ENCODE measurements around the gene GMIP. TPM values are rescaled to one million over a fixed set of nuclear protein-coding genes. Genes with fewer than 3 reads are reported as not detected.
A peak's percentile ranks its signal among the peaks of the same experiment; 100 is the strongest.
"Not testable (repeated sequence)": the region's sequence is repeated elsewhere in the genome, so short reads cannot be mapped to it uniquely, and the experiment has no call there.

The GMIP gene
- total RNA-seq, 2 experiments from 2014 or later, result 38.7 to 40.6 TPM

DNA sequence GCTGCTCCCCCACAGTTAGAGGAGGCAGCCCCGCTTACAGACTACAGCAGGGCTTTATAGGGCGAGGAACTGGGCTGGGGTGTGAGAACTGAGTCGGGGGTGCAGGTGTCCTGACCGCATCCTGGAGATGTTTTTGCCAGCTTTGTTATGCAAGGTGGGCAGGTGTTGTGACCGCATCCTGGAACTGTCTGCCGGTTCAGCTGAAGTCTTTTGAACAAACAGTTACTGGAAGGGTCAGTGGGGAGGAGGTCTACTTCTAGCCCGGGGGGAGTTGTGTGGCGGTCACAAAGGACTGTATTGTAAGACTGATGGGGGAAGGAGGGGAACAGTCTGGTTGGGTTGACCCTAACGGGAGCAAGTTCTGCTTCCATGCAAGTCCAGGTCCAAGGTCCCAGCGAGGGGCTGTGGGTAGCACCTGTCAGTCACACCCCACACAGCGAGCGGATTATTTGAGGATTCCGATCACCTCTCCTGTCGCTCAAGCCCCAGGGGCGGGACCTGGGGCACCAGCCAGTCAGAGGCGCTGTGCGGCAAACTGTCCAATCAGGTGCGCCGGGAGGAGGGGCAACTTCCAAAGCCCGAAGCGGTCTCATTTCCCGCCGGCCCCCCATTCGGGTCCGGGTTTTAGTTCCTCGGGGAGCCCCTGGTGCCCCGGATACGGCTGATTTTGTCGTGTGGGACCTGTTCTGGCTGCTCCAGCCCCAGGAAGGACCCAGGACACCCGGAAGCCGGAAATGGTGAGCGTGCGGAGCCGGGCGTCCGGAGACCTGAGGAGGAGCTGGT lies 25.0 kb upstream of the GMIP start, which contains the start of gene ZNF101:
ZNF101 (plus strand) TSS at position 610 of the 783 bp plus-strand sequence; CDS start at position 735, 125 bp downstream.
- Mint-ChIP-seq H3K36me3 (ENCODE audit: low read depth) (peaks cover 34% of the 10 kb centered on the region), H3K9me3 (peaks cover 14% of the 10 kb centered on the region), H3K4me3 (peak within 1 kb of the TSS; percentile 80), H3K4me1 (ENCODE audit: low read depth) (peaks cover 36% of the 10 kb centered on the region), H3K27me3 (ENCODE audit: low read depth) (no peaks in the 10 kb centered on the region), H3K27ac (peak within 1 kb of the TSS; percentile 93)
- CTCF ChIA-PET, result interaction anchor here (0.6 to 0.7 kb wide), 2 partner anchors 139 to 1028 kb away, joined by 3 to 4 read pairs; no protein-coding TSS in a partner anchor
- intact Hi-C loops (cut with micrococcal nuclease), result loop anchor here (1.0 to 10.0 kb wide), 14 partner anchors 65 to 499 kb away; partner anchors contain the start of genes BORCS8, RFXANK, ZNF14 and ZNF253
- DNase-seq, result peak; percentile 98

DNA sequence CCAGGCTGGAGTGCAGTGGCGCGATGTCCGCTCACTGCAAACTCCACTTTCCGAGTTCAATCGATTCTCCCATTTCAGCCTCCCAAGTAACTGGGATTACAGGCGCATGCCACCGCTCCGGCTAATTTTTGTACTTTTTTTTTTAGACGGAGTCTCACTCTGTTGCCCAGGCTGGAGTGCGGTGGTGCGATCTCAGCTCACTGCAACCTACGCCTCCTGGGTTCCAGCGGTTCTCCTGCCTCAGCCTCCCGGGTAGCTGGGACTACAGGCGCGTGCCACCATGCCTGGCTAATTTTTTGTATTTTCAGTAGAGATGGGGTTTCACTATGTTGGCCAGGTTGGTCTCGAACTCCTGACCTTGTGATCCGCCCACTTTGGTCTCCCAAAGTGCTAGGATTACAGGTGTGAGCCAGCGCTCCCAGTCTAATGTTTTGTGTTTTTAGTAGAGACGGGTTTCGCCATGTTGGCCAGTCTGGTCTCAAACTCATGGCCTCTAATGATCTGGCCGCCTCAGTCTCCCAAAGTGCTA lies 22.0 kb upstream of the GMIP start:
- intact Hi-C loops (cut with micrococcal nuclease), result loop anchor here (5.0 to 10.0 kb wide), 4 partner anchors 132 to 502 kb away; partner anchors contain the start of genes ZNF486 and ZNF682
- H3K4me3 Mint-ChIP-seq; CTCF ChIA-PET; H3K9me3 Mint-ChIP-seq; H3K27ac Mint-ChIP-seq; H3K27me3 Mint-ChIP-seq (ENCODE audit: low read depth): not testable (repeated sequence)
- Mint-ChIP-seq H3K4me1 (ENCODE audit: low read depth) (peaks cover 43% of the 10 kb centered on the region), H3K36me3 (ENCODE audit: low read depth) (peaks cover 24% of the 10 kb centered on the region)
- DNase-seq, result peak; percentile 2

DNA sequence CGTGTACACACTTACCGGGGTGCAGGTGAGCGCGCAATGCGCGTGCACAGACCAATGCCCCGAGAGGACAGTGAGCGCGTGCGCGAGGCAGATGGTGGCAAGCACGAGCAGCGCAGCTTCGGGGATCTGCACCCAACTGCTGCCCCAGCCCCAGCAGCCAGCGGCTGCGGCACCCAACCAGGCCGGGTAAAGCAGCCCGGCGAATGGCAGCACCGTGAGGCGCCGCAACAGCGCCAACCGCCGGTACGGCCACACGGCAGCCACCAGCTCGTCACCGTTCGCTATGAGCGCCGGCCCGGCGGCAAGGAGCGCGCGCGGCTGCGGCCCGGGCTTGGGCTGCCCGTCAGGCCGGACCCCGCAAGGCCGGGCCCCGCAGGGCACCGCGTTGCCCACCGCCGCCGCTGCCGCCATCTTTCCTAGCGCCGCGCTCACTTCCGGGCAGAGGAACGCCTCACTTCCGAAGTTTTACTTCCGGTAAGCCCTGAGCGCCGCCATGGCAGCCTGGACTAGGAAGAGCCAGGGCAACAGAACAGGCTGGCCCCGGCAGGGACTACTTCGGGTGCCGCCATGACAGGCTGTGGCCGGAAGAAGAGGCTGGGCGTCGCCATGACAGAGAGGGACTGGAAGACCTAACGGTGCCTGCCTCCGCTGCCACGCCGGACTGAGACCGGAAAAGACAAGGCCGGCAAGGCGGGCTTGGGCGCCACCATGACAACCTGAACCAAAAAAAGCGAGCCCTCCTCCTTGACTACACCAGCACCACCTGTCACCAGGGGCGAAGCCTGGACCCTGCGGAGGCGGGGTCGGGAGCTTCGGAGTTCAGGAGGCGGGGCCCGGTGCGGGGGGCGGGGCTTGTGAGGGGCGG lies 20.0 kb upstream of the GMIP start, which contains the start of gene ATP13A1:
ATP13A1 (minus strand) TSS at position 421 of the 865 bp plus-strand sequence; CDS start at position 411, 10 bp downstream.
- Mint-ChIP-seq H3K9me3 (no peaks in the 10 kb centered on the region), H3K27me3 (ENCODE audit: low read depth) (no peaks in the 10 kb centered on the region), H3K4me1 (ENCODE audit: low read depth) (peaks cover 35% of the 10 kb centered on the region), H3K36me3 (ENCODE audit: low read depth) (peaks cover 20% of the 10 kb centered on the region), H3K27ac (peak within 1 kb of the TSS; percentile 97), H3K4me3 (peak within 1 kb of the TSS; percentile 95)
- intact Hi-C loops (cut with micrococcal nuclease), result loop anchor here (1.0 to 10.0 kb wide), 8 partner anchors 20 to 371 kb away; partner anchors contain the start of genes GMIP, PBX4, ZNF14 and ZNF682
- peak; percentile 93 for DNase-seq
- CTCF ChIA-PET, result interaction anchor here (1.7 kb wide), 1 partner anchor 131 kb away, joined by 5 read pairs; no protein-coding TSS in a partner anchor

DNA sequence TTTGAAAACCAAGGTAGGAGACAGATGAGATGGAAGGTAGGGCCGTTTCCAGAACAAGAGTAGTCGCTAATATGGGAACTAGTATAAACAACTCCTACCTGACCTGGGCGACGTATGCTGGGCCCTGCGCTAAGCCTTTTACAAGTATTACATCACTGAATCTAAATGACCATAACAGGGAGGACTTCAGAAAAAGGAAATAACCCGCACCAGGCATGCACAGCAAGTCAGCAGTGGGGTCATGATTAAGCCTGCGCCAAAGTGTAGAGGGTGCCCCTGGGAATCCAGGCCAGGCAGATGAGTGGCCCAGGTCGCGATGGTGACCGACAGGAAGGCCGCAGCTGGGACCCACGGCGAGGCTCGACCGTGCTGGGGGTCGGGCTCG lies 19.4 kb upstream of the GMIP start:
- CTCF ChIA-PET, result interaction anchor here (0.9 to 1.8 kb wide), 4 partner anchors 130 to 268 kb away, joined by 3 to 5 read pairs (median 4); no protein-coding TSS in a partner anchor
- intact Hi-C loops (cut with micrococcal nuclease), result loop anchor here (1.0 to 10.0 kb wide), 8 partner anchors 20 to 372 kb away; partner anchors contain the start of genes GMIP, PBX4, ZNF14 and ZNF682
- H3K36me3 Mint-ChIP-seq (ENCODE audit: low read depth), result peaks cover 25% of the 10 kb centered on the region
- DNase-seq, result no peak
- H3K27ac Mint-ChIP-seq, result peak overlapping the region; percentile 88
- H3K27me3 Mint-ChIP-seq (ENCODE audit: low read depth), result no peaks in the 10 kb centered on the region
- peak overlapping the region; percentile 86 for H3K4me3 Mint-ChIP-seq
- no peaks in the 10 kb centered on the region for H3K9me3 Mint-ChIP-seq
- H3K4me1 Mint-ChIP-seq (ENCODE audit: low read depth), result peaks cover 28% of the 10 kb centered on the region

- H3K4me3 Mint-ChIP-seq, result peak overlapping the region; percentile 86
- intact Hi-C loops (cut with micrococcal nuclease), result loop anchor here (1.0 to 10.0 kb wide), 3 partner anchors 35 to 372 kb away; partner anchors contain the start of gene ZNF682
- H3K27me3 Mint-ChIP-seq (ENCODE audit: low read depth), result no peaks in the 10 kb centered on the region
- peak overlapping the region; percentile 88 for H3K27ac Mint-ChIP-seq
- no peak for DNase-seq
- H3K4me1 Mint-ChIP-seq (ENCODE audit: low read depth), result peaks cover 24% of the 10 kb centered on the region
- no peaks in the 10 kb centered on the region for H3K9me3 Mint-ChIP-seq
- peaks cover 28% of the 10 kb centered on the region for H3K36me3 Mint-ChIP-seq (ENCODE audit: low read depth)
- CTCF ChIA-PET, result interaction anchor here (0.9 to 1.8 kb wide), 5 partner anchors 18 to 268 kb away, joined by 3 to 5 read pairs (median 5); partner anchors contain the start of gene GMIP
Measured at GRCh38 chr19:19662344-19662743, 18.9 kb upstream of the GMIP start.

- Mint-ChIP-seq H3K4me3 (peak overlapping the region; percentile 86), H3K4me1 (ENCODE audit: low read depth) (peaks cover 22% of the 10 kb centered on the region), H3K27ac (peak overlapping the region; percentile 88), H3K36me3 (ENCODE audit: low read depth) (peaks cover 30% of the 10 kb centered on the region), H3K27me3 (ENCODE audit: low read depth) (no peaks in the 10 kb centered on the region), H3K9me3 (no peaks in the 10 kb centered on the region)
- DNase-seq, result peak; percentile 69
- CTCF ChIA-PET, result interaction anchor here (0.9 to 1.8 kb wide), 5 partner anchors 18 to 269 kb away, joined by 3 to 5 read pairs (median 5); partner anchors contain the start of gene GMIP
- intact Hi-C loops (cut with micrococcal nuclease), result loop anchor here (1.0 to 10.0 kb wide), 3 partner anchors 34 to 373 kb away; partner anchors contain the start of gene ZNF682
Measured at GRCh38 chr19:19661675-19662251, 18.3 kb upstream of the GMIP start.

- Mint-ChIP-seq H3K9me3 (no peaks in the 10 kb centered on the region), H3K4me1 (ENCODE audit: low read depth) (peaks cover 20% of the 10 kb centered on the region), H3K4me3 (peak overlapping the region; percentile 86), H3K36me3 (ENCODE audit: low read depth) (peaks cover 35% of the 10 kb centered on the region), H3K27me3 (ENCODE audit: low read depth) (no peaks in the 10 kb centered on the region), H3K27ac (peak overlapping the region; percentile 88)
- no peak for DNase-seq
- intact Hi-C loops (cut with micrococcal nuclease), result loop anchor here (5.0 to 10.0 kb wide), 2 partner anchors 274 to 374 kb away; partner anchors contain the start of gene ZNF682
- CTCF ChIA-PET, result interaction anchor here (1.4 to 1.8 kb wide), 3 partner anchors 17 to 131 kb away, joined by 5 read pairs; partner anchors contain the start of gene GMIP
Measured at GRCh38 chr19:19661141-19661674, 17.8 kb upstream of the GMIP start.

DNA sequence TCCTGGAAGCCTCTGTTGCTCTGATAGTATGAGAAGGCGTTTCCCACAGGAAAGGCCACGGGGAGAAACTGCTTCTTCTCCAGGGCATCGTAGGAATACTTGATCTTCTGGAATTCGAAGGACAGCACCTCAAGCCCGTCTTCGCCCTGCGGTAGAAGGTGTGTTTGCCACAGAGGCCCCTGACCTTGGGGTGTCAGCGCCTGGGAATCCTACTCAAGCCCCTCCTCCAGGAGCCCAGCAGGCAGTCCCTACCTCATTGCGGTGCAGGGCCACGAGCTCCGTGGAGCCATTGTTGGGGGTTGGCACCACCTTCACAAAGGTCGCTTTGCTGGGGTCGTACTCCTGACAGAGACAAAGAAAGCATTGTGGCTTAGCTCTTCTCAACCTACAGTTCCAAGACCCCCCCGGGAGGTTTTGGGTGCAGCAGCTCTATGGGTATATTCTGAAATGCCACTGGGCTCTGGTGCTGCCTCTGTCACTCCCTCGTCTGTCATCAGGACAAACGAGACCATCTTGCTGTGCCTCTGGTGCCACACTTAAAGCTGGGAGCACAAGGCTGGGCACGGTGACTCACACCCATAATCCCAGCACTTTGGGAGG lies 16.3 kb upstream of the GMIP start:
- no peak overlapping the region for H3K27ac Mint-ChIP-seq
- peaks cover 44% of the 10 kb centered on the region for H3K36me3 Mint-ChIP-seq (ENCODE audit: low read depth)
- no peaks in the 10 kb centered on the region for H3K27me3 Mint-ChIP-seq (ENCODE audit: low read depth)
- H3K4me3 Mint-ChIP-seq, result no peak overlapping the region
- H3K9me3 Mint-ChIP-seq, result no peaks in the 10 kb centered on the region
- intact Hi-C loops (cut with micrococcal nuclease), result loop anchor here (5.0 to 10.0 kb wide), 2 partner anchors 272 to 375 kb away; partner anchors contain the start of gene ZNF682
- CTCF ChIA-PET, result no interaction called here
- DNase-seq, result no peak
- H3K4me1 Mint-ChIP-seq (ENCODE audit: low read depth), result peaks cover 20% of the 10 kb centered on the region

- H3K36me3 Mint-ChIP-seq (ENCODE audit: low read depth), result peaks cover 54% of the 10 kb centered on the region
- no peak overlapping the region for H3K4me3 Mint-ChIP-seq
- intact Hi-C loops (cut with micrococcal nuclease), result no loop called here
- no peaks in the 10 kb centered on the region for H3K9me3 Mint-ChIP-seq
- H3K27ac Mint-ChIP-seq, result no peak overlapping the region
- CTCF ChIA-PET, result interaction anchor here (0.9 kb wide), 1 partner anchor 13 kb away, joined by 3 read pairs; no protein-coding TSS in a partner anchor
- H3K4me1 Mint-ChIP-seq (ENCODE audit: low read depth), result peaks cover 15% of the 10 kb centered on the region
- H3K27me3 Mint-ChIP-seq (ENCODE audit: low read depth), result no peaks in the 10 kb centered on the region
- no peak for DNase-seq
Measured at GRCh38 chr19:19657397-19657783, 13.9 kb upstream of the GMIP start.

GRCh38 chr19:19656451-19657396 lies 13.3 kb upstream of the GMIP start:
- Mint-ChIP-seq H3K36me3 (ENCODE audit: low read depth) (peaks cover 52% of the 10 kb centered on the region), H3K4me1 (ENCODE audit: low read depth) (peaks cover 8% of the 10 kb centered on the region), H3K27me3 (ENCODE audit: low read depth) (no peaks in the 10 kb centered on the region), H3K27ac (no peak overlapping the region), H3K9me3 (no peaks in the 10 kb centered on the region), H3K4me3 (no peak overlapping the region)
- intact Hi-C loops (cut with micrococcal nuclease), result no loop called here
- DNase-seq, result no peak
- CTCF ChIA-PET, result interaction anchor here (0.9 kb wide), 1 partner anchor 13 kb away, joined by 3 read pairs; no protein-coding TSS in a partner anchor
